ENCODE data around the gene MBD5.

Gene MBD5

GRCh38 chr2:148110184-148110583 is 89.3 kb downstream of the MBD5 start:
- no peak for DNase-seq (ENCODE audit: low read depth in 2 of 2)

GRCh38 chr2:148122788-148123187 is 101.9 kb downstream of the MBD5 start:
- no peak for DNase-seq (ENCODE audit: low read depth in 2 of 2)

- DNase-seq (ENCODE audit: low read depth in 2 of 2), result no peak
These were observed 103.4 kb downstream of the MBD5 start for GRCh38 chr2:148124271-148124670.

- peak; percentile 32 for DNase-seq (ENCODE audit: low read depth in 2 of 2)
These were observed 109.7 kb downstream of the MBD5 start for GRCh38 chr2:148130581-148130980.

- peak; percentile 34 to 42 for DNase-seq (ENCODE audit: low read depth in 2 of 2)
These were observed 111.5 kb downstream of the MBD5 start for GRCh38 chr2:148132412-148132811.

GRCh38 chr2:148135705-148136104 is 114.8 kb downstream of the MBD5 start:
- DNase-seq (ENCODE audit: low read depth in 2 of 2), result no peak

- no peak for DNase-seq (ENCODE audit: low read depth in 2 of 2)
These were observed 115.5 kb downstream of the MBD5 start for GRCh38 chr2:148136441-148136840.

- no peak for DNase-seq (ENCODE audit: low read depth in 2 of 2)
These were observed 141.1 kb downstream of the MBD5 start for GRCh38 chr2:148161909-148162435.

GRCh38 chr2:148162871-148163270 is 142.0 kb downstream of the MBD5 start:
- DNase-seq (ENCODE audit: low read depth in 2 of 2), result no peak

- no peak for DNase-seq (ENCODE audit: low read depth in 2 of 2)
These were observed 145.1 kb downstream of the MBD5 start for GRCh38 chr2:148165975-148166374.

- no peak for DNase-seq (ENCODE audit: low read depth in 2 of 2)
These were observed 146.4 kb downstream of the MBD5 start for GRCh38 chr2:148167241-148167766.

GRCh38 chr2:148167855-148168254 is 147.0 kb downstream of the MBD5 start:
- DNase-seq (ENCODE audit: low read depth in 2 of 2), result no peak

- DNase-seq (ENCODE audit: low read depth in 2 of 2), result no peak
These were observed 151.4 kb downstream of the MBD5 start for GRCh38 chr2:148172131-148172753.

- DNase-seq (ENCODE audit: low read depth in 2 of 2), result no peak
These were observed 152.3 kb downstream of the MBD5 start for GRCh38 chr2:148173168-148173567.

GRCh38 chr2:148177559-148177958 is 156.7 kb downstream of the MBD5 start:
- DNase-seq (ENCODE audit: low read depth in 2 of 2), result no peak

GRCh38 chr2:148179724-148180123 is 158.8 kb downstream of the MBD5 start:
- no peak for DNase-seq (ENCODE audit: low read depth in 2 of 2)

GRCh38 chr2:148184976-148185375 is 164.1 kb downstream of the MBD5 start:
- DNase-seq (ENCODE audit: low read depth in 2 of 2), result no peak

GRCh38 chr2:148194882-148195281 is 174.0 kb downstream of the MBD5 start:
- no peak for DNase-seq (ENCODE audit: low read depth in 2 of 2)

- DNase-seq (ENCODE audit: low read depth in 2 of 2), result peak; percentile 10 to 19
These were observed 180.4 kb downstream of the MBD5 start for GRCh38 chr2:148201075-148202004.

GRCh38 chr2:148202237-148202636 is 181.3 kb downstream of the MBD5 start:
- DNase-seq (ENCODE audit: low read depth in 2 of 2), result no peak

GRCh38 chr2:148207111-148207510 is 186.2 kb downstream of the MBD5 start:
- DNase-seq (ENCODE audit: low read depth in 2 of 2), result no peak

GRCh38 chr2:148209603-148210002 is 188.7 kb downstream of the MBD5 start:
- DNase-seq (ENCODE audit: low read depth in 2 of 2), result no peak
